GM21528 (cell line): ENCODE measurements around the gene PXMP2.
"Not testable (repeated sequence)": the region's sequence is repeated elsewhere in the genome, so short reads cannot be mapped to it uniquely, and the experiment has no call there.

Experiments
- ATAC-seq: cut with Tn5 transposase; IDR thresholded peaks from one replicate; pipeline ENCODE4 v1.9.1; 2021; ENCODE audit warnings: mild to moderate bottlenecking, moderate library complexity; ENCODE audit not compliant: unreplicated experiment, low FRiP score

The PXMP2 gene

DNA sequence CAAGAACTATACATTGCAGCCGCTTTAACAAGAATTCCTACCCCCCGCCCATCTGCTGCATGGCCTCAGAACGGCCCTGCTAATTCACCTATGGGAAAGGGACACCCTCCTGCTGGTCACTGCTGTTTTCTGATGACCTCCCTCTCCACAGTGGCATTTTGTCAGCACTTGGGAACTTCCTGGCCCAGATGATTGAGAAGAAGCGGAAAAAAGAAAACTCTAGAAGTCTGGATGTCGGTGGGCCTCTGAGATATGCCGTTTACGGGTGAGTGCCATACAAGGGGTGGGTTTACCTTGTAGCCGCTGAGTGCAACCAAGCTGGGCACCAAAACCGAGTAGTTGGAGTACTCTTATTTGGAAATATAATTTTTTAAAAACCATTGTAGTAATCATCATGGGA is 2.7 kb downstream of the PXMP2 start:
- no peak for ATAC-seq

- not testable (repeated sequence) for ATAC-seq
Observed at GRCh38 chr12:132692030-132692429, 4.6 kb downstream of the PXMP2 start.

DNA sequence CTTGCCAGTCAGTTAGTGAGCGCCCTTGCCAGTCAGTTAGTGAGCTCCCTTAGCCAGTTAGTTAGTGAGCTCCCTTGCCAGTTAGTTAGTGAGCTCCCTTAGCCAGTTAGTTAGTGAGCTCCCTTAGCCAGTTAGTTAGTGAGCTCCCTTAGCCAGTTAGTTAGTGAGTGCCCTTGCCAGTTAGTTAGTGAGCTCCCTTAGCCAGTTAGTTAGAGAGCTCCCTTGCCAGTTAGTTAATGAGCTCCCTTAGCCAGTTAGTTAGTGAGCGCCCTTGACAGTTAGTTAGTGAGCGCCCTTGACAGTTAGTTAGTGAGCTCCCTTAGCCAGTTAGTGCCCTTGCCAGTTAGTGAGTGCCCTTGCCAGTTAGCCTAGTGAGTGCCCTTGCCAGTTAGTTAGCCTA is 7.5 kb downstream of the PXMP2 start:
- ATAC-seq = not testable (repeated sequence)

GRCh38 chr12:132695431-132695830 is 8.0 kb downstream of the PXMP2 start:
- no peak for ATAC-seq

DNA sequence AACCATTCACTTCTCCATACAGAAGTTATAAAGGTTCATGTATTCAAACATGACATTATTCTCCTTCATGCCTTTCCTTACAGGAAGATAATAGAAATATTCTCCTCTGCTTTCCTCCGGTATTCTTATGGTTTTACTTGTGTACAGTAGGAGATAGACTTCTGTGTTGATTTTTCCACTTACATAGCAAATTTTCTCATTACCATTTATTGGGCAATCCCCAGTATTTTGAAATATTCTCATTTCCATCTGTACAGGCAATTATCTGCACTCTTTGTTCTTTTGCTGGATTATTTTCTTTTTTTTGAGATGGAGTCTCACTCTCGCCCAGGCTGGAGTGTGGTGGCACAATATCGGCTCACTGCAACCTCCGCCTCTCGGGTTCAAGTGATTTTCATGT is 11.0 kb downstream of the PXMP2 start:
- no peak for ATAC-seq

GRCh38 chr12:132700212-132700822 is 12.9 kb downstream of the PXMP2 start:
- ATAC-seq = no peak

DNA sequence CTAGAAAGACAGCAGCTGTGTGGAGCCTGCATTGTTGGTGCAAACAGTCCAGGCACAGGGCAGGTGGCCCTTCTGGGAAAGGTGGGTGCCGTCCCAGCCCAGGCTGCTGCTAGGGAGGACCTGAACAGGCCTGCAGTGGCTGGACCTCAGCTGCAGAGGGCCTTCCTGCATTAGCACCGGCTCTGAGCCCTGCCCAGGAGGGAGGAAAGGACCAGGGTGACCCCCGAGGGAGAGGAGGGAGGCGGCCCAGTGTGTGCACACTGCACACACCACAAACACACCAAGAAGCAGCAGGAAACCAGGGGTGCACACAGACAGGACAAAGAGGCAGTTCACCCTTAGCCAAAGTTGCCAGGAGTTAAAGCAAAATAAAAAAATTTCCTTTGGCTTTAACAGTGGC is 15.3 kb downstream of the PXMP2 start:
- ATAC-seq = no peak

GRCh38 chr12:132703641-132704040 is 16.3 kb downstream of the PXMP2 start:
- no peak for ATAC-seq

GRCh38 chr12:132707241-132707640 is 19.9 kb downstream of the PXMP2 start:
- no peak for ATAC-seq

- no peak for ATAC-seq
Observed at GRCh38 chr12:132708150-132708549, 20.8 kb downstream of the PXMP2 start.

DNA sequence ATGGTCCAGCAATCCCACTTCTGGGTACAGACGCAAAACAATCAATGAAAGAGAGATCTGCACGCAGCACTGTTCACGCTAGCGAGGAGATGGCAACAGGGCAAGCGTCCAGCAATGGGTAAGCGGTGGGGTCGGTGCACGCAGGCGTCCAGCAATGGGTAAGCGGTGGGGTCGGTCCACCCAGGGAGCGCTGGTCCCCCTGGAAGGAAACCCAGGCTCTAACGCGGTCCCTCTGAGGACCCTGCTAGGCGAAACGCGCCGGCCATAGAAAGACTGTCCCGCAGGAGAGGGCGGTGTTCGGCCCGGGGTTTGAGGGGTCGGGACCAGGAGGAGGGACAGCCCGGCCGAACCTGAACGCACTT is 22.6 kb downstream of the PXMP2 start:
- ATAC-seq = peak; percentile 32

- peak; percentile 76 for ATAC-seq
Observed at GRCh38 chr12:132710405-132711079, 23.2 kb downstream of the PXMP2 start, which contains the start of gene PGAM5. Gene PGAM5 (plus strand): TSS chr12:132710842. CDS start chr12:132710877, 35 bp downstream.

GRCh38 chr12:132711080-132711843 is 23.9 kb downstream of the PXMP2 start:
- ATAC-seq = peak; percentile 26

DNA sequence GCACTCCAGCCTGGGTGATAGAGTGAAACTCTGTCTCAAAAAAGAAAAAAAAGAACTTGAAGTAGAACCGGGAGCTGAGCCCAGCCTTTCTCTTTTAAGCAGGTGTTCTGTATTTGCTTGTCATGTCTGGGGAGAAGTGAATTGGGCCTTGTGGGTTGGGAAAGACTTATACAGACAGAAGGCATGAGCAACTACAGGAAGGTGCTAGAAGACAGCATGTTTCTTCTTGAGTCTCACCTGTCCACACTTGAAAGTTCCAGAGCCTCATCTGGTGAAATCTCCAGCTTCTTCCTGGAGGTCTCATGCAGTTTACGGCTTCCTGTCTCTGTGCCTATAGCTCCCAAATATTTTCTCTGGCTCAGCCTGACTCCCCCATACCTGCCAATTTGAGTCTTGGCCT is 25.7 kb downstream of the PXMP2 start:
- ATAC-seq = no peak

- ATAC-seq = no peak
Observed at GRCh38 chr12:132715874-132716273, 28.5 kb downstream of the PXMP2 start.

GRCh38 chr12:132716356-132716755 is 29.0 kb downstream of the PXMP2 start:
- ATAC-seq = no peak

DNA sequence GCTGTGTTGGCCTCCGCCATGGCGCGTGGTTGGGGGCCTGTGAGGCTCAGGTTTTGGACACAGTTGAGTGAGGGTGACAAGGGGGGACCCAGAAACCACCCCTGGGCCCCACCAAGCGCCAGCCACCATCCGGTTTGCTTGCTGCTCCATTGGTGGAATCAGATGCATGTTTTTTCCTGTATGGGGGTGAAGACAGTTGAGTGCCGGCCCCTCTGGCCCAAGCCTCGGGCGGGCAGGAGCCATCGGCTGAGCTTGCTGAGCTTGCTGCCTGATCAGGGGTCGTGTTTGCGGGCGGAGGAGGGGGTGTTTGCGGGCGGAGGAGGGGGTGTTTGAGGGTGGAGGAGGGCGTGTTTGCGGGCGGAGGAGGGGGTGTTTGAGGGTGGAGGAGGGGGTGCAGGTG is 29.6 kb downstream of the PXMP2 start:
- no peak for ATAC-seq

DNA sequence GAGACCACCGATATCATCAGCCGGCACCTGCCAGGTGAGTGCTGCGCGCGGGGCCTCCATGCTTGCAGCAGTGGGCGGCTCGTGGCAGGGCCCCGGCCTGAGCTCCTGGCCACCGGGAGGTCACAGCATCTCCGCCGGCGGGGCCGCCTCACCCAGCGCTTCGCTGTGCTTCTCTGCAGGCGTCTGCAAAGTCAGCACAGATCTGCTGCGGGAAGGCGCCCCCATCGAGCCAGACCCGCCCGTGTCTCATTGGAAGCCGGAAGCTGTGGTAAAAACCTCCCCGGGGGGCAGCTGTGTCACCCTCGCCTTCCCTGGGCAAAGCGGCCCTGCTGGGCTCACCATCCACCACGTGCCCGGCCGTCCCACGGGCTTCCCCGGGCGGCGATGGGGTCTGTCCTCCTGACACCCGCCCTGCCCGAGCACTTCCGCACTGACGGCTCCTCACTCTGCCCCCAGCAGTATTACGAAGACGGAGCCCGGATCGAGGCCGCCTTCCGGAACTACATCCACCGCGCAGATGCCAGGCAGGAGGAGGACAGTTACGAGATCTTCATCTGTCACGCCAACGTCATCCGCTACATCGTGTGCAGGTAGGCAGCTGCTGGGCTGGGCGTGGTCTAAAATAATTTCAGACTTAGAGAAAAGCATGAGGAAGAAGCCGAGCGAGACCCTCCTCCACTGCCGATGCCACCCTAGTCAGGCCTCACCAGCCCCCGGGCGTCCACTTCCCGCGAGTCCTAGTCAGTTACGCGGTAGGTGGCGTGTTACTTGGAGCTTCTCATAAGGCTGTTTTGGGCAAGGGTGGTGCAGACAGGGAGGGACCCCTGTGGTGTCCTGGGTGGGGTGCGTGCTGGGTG is 30.4 kb downstream of the PXMP2 start:
- ATAC-seq = no peak

- no peak for ATAC-seq
Observed at GRCh38 chr12:132718644-132719043, 31.3 kb downstream of the PXMP2 start.

GRCh38 chr12:132719141-132719953 is 32.0 kb downstream of the PXMP2 start:
- ATAC-seq = no peak
